ENCODE data around the gene TMEM168.
"Not testable (repeated sequence)": the region's sequence is repeated elsewhere in the genome, so short reads cannot be mapped to it uniquely, and the experiment has no call there.

TMEM168 gene

DNA sequence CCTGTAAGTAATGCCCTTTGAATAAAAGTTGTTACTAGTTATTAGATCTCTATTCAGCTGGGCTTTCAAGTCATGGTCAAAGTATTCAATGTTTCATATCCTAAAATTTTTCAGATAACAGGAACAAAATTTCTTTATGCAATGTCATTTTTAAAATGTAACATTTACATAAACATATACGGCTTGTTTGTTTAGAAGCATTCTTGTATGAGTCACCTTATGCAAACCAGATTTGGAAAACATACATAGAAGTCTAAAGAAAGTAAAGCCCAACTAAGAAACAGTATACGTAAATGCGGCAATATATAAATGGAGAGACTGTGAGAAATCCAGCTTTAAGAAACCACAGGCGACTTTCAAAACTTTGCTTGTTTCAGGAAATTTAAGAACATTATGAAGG, 10.5 kb downstream of the TMEM168 start:
- no peak for DNase-seq

DNA sequence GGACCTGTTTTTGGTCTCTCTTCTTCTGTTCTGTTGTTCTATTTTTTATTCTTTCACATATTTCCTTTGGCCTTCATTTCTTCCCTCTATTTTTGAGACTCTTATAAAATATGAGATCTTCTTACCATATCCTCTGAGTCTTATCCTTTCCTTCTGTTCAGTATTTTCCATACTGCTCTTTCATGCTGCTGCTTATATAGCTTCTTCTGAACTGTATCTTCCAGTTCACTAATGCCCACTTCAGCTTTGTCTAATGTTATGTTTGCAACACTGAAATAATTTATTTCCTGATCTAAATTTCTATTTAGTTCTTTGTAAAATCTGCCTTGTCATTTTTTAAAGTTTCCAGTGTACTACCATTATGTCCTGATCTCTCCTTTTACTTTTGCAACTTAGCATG, 12.8 kb downstream of the TMEM168 start:
- no peak for DNase-seq

DNA sequence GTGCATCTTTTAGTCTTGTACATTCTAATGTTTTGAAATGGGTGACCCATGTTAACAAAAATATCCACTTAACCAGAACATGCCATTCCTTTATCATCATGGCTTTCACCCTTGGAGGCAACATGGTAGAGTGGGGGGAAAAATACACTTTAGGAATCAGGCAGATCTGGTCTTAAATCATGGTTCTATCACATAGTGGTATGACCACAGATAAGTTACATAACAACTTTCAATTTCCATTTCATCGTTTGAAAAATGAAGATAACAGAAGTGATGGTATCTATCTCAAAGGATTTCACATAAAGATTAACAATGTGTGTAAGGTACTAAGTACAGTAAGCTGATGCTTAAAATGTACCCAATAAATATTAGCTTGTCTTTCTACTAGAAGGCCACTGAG, 19.0 kb downstream of the TMEM168 start:
- DNase-seq = no peak

GRCh38 chr7:112770051-112770450, 20.1 kb downstream of the TMEM168 start:
- DNase-seq = no peak

GRCh38 chr7:112765105-112765504, 25.1 kb downstream of the TMEM168 start:
- no peak for DNase-seq

DNA sequence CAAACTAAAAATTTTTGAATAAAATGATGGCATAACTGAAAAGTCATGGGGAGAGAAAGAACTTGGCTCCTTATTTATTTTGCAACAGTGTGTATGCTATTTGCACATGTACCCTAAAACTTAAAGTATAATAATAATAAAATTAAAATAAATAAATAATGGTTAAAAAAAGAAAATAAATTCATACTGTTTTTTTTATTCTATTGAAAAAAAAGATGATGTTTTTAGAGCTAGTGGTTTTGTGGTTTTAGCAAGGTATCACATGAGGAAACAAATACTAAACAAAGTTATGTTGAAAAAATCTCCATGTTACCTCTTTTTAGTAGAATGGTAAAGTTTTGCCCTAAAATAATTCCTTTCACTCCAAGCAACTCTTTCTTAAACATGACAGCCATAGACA, 26.2 kb downstream of the TMEM168 start:
- no peak for DNase-seq

DNA sequence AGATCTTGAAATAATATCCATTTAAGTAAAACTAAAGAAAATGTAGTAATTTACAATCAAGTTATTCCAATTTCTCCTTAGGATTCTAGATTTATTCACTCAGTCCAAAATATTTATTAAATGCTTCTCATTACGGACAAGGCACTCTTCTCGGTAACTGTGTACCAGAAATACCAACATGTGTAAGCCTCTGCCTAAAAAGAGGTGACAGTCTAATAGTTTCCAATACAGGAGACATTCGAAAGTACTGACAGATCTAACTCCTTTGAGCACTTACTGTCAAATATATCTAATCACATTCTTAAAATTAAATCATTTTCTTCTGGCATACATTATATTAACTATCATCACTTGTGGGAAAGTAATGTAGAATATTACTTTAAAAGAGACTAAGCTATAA, 26.9 kb downstream of the TMEM168 start:
- no peak for DNase-seq

DNA sequence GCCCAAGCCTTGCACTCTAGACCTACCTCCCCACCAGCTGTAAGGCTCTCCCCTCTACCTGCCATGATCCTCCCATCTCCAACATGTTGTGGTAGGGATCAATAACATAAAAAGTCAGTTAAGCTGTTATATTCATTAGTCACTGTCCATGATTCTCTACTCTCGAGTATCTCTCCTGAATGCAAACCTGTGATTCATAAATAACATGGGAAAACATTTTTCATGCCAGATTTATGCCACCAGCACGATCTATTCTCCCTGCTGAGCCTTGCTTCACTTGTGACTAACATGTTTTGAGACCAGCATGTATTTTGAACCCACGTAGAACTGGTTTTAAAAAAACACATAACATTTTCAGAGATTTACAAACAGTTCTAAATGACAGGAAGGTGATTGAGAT, 30.3 kb downstream of the TMEM168 start:
- DNase-seq = no peak

DNA sequence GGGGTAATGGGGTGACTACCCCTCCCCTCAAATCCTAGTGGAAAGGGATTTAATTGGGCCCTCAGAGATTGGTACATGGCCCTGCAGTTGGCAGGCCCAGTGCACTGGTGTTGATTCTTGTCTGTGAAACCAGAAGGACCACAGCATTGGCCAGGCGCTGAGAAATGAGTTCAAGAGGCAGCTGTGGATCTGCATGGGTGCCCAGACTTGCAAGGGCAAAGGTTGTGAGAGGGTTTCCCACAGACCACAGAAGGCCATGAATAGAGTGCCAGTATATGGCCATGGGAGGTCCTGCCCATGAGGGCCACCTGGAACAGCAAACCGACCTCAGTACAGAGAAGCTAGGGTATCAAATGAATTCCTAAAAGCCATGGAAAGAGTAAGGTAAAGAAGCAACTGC, 32.9 kb downstream of the TMEM168 start:
- no peak for DNase-seq

- DNase-seq = no peak
These were observed 36.9 kb downstream of the TMEM168 start for GRCh38 chr7:112753298-112753697.

- DNase-seq = no peak
These were observed 37.6 kb downstream of the TMEM168 start for GRCh38 chr7:112752576-112752975.

GRCh38 chr7:112749775-112750174, 40.4 kb downstream of the TMEM168 start:
- DNase-seq = no peak

GRCh38 chr7:112748381-112748780, 41.8 kb downstream of the TMEM168 start:
- DNase-seq = no peak

DNA sequence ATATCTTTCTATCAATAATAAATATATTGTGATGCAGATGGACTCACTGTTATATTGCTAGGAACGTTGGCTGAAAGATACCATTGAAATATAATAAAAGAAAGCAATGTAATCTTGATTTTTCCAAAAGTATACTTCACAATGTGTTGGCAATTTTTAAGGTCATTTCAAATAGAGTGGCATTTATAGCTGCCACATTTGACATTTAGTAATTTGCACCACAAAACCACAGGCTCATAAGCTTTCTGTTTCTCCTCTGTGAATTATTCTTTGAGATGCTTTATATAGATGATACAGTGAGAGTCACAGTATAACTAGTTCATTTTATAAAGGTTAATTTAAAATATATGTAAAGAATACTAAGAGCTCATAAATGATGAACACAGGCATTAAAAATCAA, 44.6 kb downstream of the TMEM168 start:
- DNase-seq = no peak

- DNase-seq = no peak
These were observed 45.4 kb downstream of the TMEM168 start for GRCh38 chr7:112744818-112745217.

- no peak for DNase-seq
These were observed 46.4 kb downstream of the TMEM168 start for GRCh38 chr7:112743811-112744210.

GRCh38 chr7:112740667-112741066, 49.5 kb downstream of the TMEM168 start:
- DNase-seq = no peak

DNA sequence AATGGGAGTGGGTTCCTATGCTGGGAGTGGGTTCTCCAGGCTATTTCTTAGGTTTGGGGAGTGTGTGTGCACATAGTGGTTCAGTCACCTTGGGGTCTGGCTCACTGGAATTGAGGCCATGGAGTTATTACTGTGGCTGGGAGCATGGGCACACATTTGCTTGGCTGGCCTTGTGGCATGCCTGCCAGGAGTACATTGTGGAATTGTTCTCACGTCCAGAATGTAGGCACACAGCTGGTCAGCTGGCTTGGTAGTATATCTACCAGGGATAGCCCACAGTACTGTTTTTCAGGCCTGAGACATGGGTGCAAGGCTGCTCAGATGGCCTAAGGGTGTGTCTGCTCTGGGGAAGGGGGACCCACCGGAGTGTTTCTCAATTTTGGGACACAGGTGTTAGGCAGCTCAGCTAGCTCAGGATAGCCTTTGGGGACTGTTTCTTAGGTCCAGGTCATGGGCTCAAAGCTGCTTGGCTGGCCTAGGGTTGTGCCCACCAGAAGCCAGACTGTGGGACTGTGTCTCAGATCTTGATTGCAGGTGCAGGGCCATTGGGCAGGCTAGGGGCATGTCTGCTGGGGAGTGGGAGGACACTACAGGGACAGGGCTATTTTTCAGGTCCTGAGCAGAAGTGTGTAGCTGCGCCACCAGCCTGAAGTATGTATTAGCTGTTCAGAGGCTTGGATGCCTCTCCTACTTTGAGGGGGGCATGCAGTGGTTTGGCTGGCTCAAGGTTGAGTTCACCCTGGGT, 50.6 kb downstream of the TMEM168 start:
- no peak for DNase-seq

- DNase-seq = no peak
These were observed 54.9 kb downstream of the TMEM168 start for GRCh38 chr7:112735261-112735660.

DNA sequence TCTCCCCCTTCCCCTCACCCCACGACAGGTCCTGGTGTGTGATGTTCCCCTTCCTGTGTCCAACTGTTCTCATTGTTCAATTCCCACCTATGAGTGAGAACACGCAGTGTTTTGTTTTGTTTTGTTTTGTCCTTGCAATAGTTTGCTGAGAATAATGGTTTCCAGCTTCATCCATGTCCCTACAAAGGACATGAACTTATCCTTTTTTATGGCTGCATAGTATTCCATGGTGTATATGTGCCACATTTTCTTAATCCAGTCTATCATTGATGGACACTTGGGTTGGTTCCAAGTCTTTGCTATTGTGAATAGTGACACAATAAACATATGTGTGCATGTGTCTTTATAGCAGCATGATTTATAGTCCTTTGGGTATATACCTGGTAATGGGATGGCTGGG, 58.9 kb downstream of the TMEM168 start:
- DNase-seq = not testable (repeated sequence)

DNA sequence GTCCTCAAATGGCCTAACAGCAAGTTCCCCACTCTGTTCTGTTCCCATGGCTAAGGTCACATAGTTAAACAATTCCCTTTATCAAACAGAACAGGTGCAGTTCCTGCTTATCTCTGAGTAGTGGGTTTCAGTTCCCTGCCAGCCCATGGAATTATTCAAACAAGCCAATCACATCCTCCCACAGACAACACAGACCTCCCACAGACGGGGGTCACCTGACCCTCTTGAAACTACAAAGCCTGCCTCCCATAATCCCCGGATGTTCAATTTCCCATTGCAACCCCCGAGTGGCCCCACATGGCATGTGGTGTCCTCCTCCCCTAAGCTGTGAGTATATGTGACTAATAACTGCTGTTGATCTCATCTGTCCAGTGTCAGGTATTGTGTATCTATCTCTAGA, 64.1 kb downstream of the TMEM168 start:
- no peak for DNase-seq

DNA sequence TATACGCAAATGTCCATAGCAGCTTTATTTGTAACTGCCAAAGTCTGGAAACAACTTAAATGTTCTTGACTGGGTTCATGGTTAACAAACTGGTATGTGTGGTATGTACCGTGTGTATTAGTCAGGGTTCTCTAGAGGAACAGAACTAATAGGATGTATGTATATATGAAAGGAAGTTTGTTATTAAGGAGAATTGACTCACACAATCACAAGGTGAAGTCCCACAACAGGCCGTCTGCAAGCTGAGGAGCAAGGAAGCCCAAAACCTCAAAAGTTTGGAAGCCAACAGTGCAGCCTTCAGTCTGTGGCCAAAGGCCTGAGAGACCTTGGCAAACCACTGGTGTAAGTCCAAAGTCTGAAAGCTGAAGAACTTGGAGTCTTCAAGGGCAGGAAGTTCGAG, 66.8 kb downstream of the TMEM168 start:
- DNase-seq = no peak

DNA sequence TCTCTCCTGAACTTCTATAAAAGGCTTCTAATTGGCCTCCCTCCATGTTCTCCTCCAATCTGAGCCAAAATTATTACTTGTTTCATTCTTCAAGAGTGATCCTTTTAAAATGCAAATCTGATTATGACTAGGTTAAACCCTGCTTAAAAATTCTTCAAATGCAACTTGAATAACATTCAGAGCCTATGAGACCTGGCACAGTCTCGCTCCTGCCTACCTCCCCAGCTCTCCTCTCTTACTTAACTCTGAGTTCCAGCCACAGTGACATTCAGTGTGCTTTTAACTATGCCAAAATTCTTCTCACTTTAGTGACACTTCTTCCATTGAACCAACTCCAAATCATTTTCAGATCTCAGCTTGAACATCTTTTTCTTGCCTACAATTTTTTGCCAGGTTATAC, 68.8 kb downstream of the TMEM168 start:
- DNase-seq = no peak

DNA sequence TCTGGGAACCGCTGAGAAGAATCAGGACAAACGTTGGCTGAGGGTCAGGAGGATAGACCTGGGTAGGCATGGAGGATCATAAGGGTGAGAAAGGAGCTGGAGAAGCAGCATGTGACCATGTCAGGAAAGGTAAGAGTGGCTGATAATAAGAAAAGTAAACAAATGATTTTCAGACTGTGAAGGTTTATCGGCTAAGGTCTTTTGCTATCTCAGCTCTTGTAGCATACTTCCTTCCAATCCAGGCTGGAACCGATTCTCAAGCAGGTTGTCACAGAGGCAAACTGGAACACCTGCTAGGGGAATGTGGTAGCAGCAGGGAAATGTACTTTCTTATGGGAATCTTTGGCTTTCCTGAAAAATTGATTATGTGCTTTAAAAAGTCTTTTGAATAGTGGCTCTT, 74.7 kb downstream of the TMEM168 start:
- no peak for DNase-seq

- no peak for DNase-seq
These were observed 75.3 kb downstream of the TMEM168 start for GRCh38 chr7:112714917-112715316.
